ENCODE measurements around the gene SOD1.

The SOD1 gene

GRCh38 chr21:31706562-31706961 is 47.1 kb downstream of the SOD1 start:
- TF ChIP-seq BHLHE40 (IDR thresholded peaks at IDR 0.05; ENCODE audit: borderline replicate concordance) (no peak), FOXK2 (IDR thresholded peaks at IDR 0.05) (no peak), PKNOX1 (IDR thresholded peaks at IDR 0.05) (no peak), ELF4 (IDR thresholded peaks at IDR 0.05) (no peak), FOXM1 (IDR thresholded peaks at IDR 0.05; ENCODE audit: borderline replicate concordance) (no peak), ZNF384 (IDR thresholded peaks at IDR 0.05) (no peak), L3MBTL2 (conservative IDR thresholded peaks at IDR 0.05) (no peak)
- ChIA-PET POLR2A (no interaction called here), CTCF (no interaction called here)
- no peak for DNase-seq (ENCODE audit: extremely low spot score)

- DNase-seq (ENCODE audit: extremely low spot score), result no peak
- TF ChIP-seq L3MBTL2 (conservative IDR thresholded peaks at IDR 0.05), result no peak
- CTCF ChIA-PET, result no interaction called here
- POLR2A ChIA-PET, result no interaction called here
Observed at GRCh38 chr21:31707499-31707898, 48.0 kb downstream of the SOD1 start.

- POLR2A ChIA-PET, result no interaction called here
- no peak for TF ChIP-seq LEF1 (IDR thresholded peaks at IDR 0.05; ENCODE audit: borderline replicate concordance)
- TF ChIP-seq FOXM1 (IDR thresholded peaks at IDR 0.05; ENCODE audit: borderline replicate concordance), result no peak
- TF ChIP-seq TARDBP (IDR thresholded peaks at IDR 0.05), result no peak
- no peak for TF ChIP-seq ZNF384 (IDR thresholded peaks at IDR 0.05)
- TF ChIP-seq CTBP1 (IDR thresholded peaks at IDR 0.05; ENCODE audit: borderline replicate concordance), result no peak
- TF ChIP-seq FOXK2 (IDR thresholded peaks at IDR 0.05), result no peak
- TF ChIP-seq SP1 (IDR thresholded peaks at IDR 0.05), result no peak
- no peak for TF ChIP-seq ELF4 (IDR thresholded peaks at IDR 0.05)
- DNase-seq (ENCODE audit: extremely low spot score), result no peak
- CTCF ChIA-PET, result no interaction called here
Observed at GRCh38 chr21:31708541-31708940, 49.0 kb downstream of the SOD1 start.

GRCh38 chr21:31710586-31710985 is 51.1 kb downstream of the SOD1 start:
- TF ChIP-seq LEF1 (IDR thresholded peaks at IDR 0.05; ENCODE audit: borderline replicate concordance), result no peak
- no peak for TF ChIP-seq PKNOX1 (IDR thresholded peaks at IDR 0.05)
- TF ChIP-seq CTBP1 (IDR thresholded peaks at IDR 0.05; ENCODE audit: borderline replicate concordance), result no peak
- no peak for TF ChIP-seq NFRKB (IDR thresholded peaks at IDR 0.05)
- no peak for TF ChIP-seq ELF4 (IDR thresholded peaks at IDR 0.05)
- no peak for TF ChIP-seq FOXM1 (IDR thresholded peaks at IDR 0.05; ENCODE audit: borderline replicate concordance)
- TF ChIP-seq FOXA1 (IDR thresholded peaks at IDR 0.05), result no peak
- no peak for TF ChIP-seq SP1 (IDR thresholded peaks at IDR 0.05)
- TF ChIP-seq BHLHE40 (IDR thresholded peaks at IDR 0.05; ENCODE audit: borderline replicate concordance), result no peak
- CTCF ChIA-PET, result interaction anchor here (0.7 kb wide), 1 partner anchor 162 kb away, joined by 3 read pairs; no protein-coding TSS in a partner anchor
- POLR2A ChIA-PET, result no interaction called here
- DNase-seq (ENCODE audit: extremely low spot score), result no peak

- ChIA-PET POLR2A (no interaction called here), CTCF (interaction anchor here (0.7 kb wide), 1 partner anchor 161 kb away, joined by 3 read pairs; no protein-coding TSS in a partner anchor)
- DNase-seq (ENCODE audit: extremely low spot score), result no peak
- TF ChIP-seq FOXA1 (IDR thresholded peaks at IDR 0.05) (no peak), CTBP1 (IDR thresholded peaks at IDR 0.05; ENCODE audit: borderline replicate concordance) (no peak), NFRKB (IDR thresholded peaks at IDR 0.05) (no peak)
Observed at GRCh38 chr21:31711326-31711725, 51.8 kb downstream of the SOD1 start.

- POLR2A ChIA-PET, result no interaction called here
- CTCF ChIA-PET, result no interaction called here
- TF ChIP-seq PKNOX1 (IDR thresholded peaks at IDR 0.05) (peak; percentile 62), SP1 (IDR thresholded peaks at IDR 0.05) (no peak)
- DNase-seq (ENCODE audit: extremely low spot score), result no peak
Observed at GRCh38 chr21:31711745-31712285, 52.3 kb downstream of the SOD1 start.

- ChIA-PET POLR2A (no interaction called here), CTCF (interaction anchor here (0.7 kb wide), 1 partner anchor 20 kb away, joined by 3 read pairs; no protein-coding TSS in a partner anchor)
- no peak for DNase-seq (ENCODE audit: extremely low spot score)
- TF ChIP-seq PKNOX1 (IDR thresholded peaks at IDR 0.05) (no peak), L3MBTL2 (conservative IDR thresholded peaks at IDR 0.05) (no peak), BHLHE40 (IDR thresholded peaks at IDR 0.05; ENCODE audit: borderline replicate concordance) (no peak), SUZ12 (IDR thresholded peaks at IDR 0.05) (no peak), LEF1 (IDR thresholded peaks at IDR 0.05; ENCODE audit: borderline replicate concordance) (no peak), FOXM1 (IDR thresholded peaks at IDR 0.05; ENCODE audit: borderline replicate concordance) (no peak), CTBP1 (IDR thresholded peaks at IDR 0.05; ENCODE audit: borderline replicate concordance) (no peak), ARNT (IDR thresholded peaks at IDR 0.05) (no peak), SP1 (IDR thresholded peaks at IDR 0.05) (no peak), HDGF (IDR thresholded peaks at IDR 0.05; ENCODE audit: borderline replicate concordance) (no peak), NFRKB (IDR thresholded peaks at IDR 0.05) (no peak), FOXA1 (IDR thresholded peaks at IDR 0.05) (no peak), TARDBP (IDR thresholded peaks at IDR 0.05) (no peak), ELF4 (IDR thresholded peaks at IDR 0.05) (no peak), FOXK2 (IDR thresholded peaks at IDR 0.05) (no peak), ZNF384 (IDR thresholded peaks at IDR 0.05) (no peak)
Observed at GRCh38 chr21:31713115-31713514, 53.6 kb downstream of the SOD1 start.

Measured in HEK293T (cell line).